ENCODE measurements around the gene MAGI2.
A peak's percentile ranks its signal among the peaks of the same experiment; 100 is the strongest.

Gene MAGI2

DNA sequence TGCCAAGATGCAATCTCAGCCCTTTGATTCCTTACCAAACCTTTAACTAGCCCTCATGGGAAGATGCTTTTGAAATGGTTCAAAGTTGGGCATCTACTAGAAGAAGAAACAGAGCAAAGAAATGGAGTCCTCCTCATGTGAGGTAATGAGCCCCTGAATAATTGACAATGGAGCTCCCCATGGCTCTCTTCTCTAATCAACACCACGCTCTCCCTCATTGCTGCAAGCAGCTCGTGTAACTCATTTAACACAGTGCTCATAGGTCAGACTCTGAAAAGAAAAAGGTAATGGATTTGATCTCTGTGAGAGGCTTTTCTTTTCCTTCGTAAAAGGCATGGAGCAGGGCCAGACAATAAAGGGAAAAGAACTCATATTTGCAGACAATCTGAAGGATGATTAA is 1342.1 kb downstream of the MAGI2 start:
- DNase-seq = peak; percentile 20

GRCh38 chr7:78103475-78103874 is 1350.0 kb downstream of the MAGI2 start:
- no peak for DNase-seq

DNA sequence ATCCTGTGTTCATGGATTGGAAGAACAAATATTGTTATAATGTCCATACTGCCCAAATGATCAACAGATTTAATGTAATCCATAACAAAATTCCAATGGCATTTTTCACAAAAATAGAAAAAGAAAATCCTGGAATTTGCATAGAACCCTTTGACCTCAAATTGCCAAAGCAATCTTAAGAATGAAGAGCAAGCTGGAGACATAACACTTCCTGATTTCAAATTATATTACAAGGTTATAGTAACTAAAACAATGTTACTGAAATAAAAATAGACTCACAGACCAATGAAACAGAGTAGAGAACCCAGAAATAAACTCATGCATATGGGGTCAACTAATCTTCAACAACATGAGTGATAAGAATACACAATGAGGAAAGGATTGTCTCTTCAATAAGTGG is 1352.4 kb downstream of the MAGI2 start:
- no peak for DNase-seq

- DNase-seq = no peak
Measured at GRCh38 chr7:78099715-78100394, 1353.6 kb downstream of the MAGI2 start.

DNA sequence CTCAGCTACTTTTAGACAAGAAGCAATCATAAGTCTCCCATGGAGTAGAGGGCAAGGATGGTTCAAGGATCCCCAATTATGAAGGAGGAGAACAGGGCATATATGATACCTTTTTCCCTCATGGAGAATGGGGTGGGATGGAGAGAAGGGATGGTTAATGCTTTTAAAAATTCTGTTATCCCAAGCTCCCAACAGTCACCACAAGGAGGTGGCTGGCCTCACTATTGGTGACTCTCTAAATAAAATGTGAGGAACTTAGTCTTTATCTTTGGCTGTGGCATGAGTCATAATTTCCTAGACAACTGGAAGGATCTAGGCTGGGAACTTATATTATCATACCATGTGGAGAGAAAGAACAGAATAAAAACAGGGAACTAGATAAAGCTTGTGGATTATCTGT is 1357.9 kb downstream of the MAGI2 start:
- no peak for DNase-seq

DNA sequence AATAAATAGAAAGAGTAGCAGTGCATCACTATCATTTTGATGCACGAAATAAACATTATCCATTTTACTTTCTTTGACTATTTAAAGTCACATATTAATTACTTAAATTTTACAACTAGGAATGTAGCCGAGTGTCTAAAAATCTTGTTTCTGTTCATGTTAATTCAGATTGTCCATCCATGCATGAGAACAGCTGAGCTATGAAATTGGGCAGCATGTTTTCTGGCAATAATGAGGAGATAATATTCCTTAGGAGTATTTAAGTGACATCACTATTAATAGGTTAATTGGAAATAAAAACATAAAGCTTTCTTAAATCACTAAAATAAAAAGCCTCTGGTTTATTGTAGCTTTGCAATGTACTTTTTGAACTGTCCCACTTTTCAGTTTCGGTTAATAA is 1361.1 kb downstream of the MAGI2 start:
- peak; percentile 86 for DNase-seq

GRCh38 chr7:78090616-78091015 is 1362.9 kb downstream of the MAGI2 start:
- DNase-seq = no peak

DNA sequence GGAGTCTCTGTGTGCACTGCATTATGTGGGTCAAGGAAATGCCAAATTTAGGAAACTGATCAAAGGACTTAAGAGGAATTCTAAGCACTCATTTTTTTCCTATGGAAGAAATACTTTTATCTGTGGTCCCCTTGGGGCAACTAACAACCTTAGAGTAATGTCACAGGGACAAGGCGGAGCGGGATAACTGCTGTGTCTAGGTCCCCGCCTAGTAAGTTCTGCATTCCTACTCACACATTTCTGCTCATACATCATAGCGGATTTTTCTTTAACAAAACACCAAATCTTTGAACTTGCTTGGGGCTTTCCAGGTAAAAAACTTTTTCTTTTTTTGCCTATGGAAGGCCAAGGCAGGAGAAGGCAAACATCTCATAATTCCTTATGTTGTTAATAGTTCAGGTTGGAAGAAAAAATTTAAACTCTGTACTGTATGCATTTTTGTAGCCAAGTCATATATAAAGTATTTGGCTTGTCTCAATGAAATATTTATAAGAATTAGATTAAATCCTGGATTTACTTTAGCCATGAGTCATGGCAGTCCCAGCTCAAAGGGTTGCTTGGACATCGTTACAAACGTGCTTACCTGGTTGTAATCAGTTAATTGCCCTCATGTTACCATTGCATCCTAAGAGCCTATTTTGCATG is 1369.9 kb downstream of the MAGI2 start:
- no peak for DNase-seq

DNA sequence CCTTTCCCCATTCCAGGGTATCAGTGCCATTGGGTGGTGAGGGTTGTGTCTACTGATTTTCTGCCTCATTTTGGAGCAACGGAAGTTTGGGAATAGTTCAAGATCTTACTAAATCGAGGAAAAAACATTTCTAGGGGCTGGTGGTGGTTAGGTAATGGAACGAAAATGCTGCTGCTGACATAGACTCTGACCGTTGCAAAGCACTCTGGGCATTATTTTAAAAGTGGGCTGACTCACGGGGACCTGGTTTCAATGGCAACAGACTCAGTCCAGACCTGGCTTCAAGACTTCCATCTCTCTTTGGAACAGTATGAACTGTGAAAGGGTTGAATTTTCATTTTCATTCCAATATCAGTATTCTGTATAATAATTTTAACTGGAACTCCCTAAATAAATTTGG is 1370.9 kb downstream of the MAGI2 start:
- DNase-seq = no peak

DNA sequence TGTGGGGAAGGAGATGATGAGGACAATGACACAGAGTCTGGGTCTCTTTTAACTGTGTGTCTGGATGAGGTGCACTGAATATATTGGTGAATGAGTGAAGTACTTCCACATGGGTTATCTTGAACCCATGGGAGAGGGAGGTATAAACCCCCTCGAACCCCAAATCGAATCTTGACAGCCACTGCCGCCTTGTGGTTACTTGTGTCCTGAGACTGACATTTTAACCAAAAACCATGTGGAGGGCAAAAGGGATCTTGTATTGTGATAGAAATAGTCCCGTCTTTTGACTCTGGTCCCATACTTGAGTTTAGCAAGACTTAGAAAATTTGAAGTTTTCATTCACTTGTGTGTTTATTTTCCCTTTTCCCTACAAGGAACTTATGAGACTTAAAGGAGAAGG is 1371.6 kb downstream of the MAGI2 start:
- DNase-seq = no peak

DNA sequence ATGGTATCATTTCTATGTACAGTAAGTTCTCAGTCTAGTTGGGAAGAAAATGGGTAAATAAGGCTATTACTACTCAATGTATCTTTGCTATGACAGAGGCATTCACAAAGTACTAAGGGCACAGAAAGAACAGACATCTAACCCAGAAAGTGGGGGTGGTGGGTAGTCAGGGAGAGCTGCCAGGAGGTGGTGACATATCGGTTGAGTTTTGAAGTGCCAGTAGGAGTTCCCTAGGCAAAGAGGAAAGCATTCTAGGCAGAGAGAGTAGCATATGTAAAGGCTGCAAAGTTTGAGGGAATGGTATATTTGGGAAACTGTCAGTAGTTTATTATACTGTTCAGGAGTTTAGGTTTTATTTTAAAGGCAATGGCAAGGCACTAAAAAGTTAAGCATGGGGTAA is 1372.1 kb downstream of the MAGI2 start:
- no peak for DNase-seq

GRCh38 chr7:78080811-78081210 is 1372.7 kb downstream of the MAGI2 start:
- DNase-seq = no peak

GRCh38 chr7:78080241-78080640 is 1373.2 kb downstream of the MAGI2 start:
- DNase-seq = no peak

- DNase-seq = no peak
Measured at GRCh38 chr7:78074713-78075112, 1378.8 kb downstream of the MAGI2 start.

DNA sequence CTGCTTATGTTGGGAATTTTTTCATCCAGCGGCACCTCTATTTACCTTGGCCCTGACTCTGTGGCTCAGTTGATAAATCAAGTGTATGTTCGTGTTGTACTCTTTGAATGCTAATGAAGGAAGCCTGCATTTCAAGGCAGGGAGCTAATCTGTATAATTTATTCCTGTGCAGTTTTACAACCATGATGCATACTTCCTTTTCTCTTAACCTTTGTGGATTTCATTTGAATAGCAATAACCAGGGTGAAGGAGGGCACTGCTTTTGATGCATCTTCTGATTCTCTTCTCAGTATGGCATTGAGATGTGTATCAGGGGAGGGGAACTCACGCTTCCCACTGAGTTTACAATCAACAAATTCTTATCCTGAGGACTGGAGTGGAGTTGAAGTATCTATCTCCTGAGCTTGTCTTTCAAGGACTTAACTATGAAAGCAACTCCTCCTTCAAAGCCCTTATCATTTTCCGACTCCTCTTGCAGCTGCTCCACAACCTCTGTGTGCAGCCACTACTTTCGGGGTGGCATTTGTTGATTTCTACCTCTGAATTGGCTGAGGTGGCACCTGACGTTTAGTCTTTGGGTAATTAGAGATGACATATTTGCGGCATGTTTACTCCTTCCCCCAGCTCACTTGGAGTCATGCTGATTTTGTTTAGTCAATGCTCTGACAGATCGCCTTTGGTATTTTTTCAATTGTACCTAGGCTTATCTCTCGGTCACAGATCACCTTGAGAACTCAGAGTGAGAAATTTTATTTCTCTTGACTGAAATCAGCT is 1379.7 kb downstream of the MAGI2 start:
- DNase-seq = no peak

GRCh38 chr7:78072201-78072590 is 1381.3 kb downstream of the MAGI2 start:
- DNase-seq = no peak

GRCh38 chr7:78071491-78072200 is 1381.8 kb downstream of the MAGI2 start:
- DNase-seq = no peak

- DNase-seq = no peak
Measured at GRCh38 chr7:78066599-78066998, 1386.9 kb downstream of the MAGI2 start.

DNA sequence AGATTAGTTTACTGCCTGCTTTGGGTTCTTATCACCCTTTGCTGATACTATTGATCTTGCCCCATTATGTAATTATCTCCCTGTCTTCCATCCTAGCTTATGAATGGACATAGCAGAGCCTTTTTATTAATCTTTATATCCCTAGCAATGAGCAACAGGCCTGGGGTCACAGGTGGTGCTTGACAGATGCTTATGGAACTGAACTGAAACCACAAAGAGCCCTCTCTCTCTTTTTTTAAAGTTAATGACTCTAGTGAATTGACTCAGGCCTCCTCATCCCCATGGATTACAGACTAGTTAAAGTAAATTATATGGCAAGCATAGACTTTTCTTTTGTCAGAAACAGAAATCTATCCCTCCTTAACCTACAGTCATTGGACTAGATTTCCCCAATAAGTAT is 1389.7 kb downstream of the MAGI2 start:
- DNase-seq = no peak

DNA sequence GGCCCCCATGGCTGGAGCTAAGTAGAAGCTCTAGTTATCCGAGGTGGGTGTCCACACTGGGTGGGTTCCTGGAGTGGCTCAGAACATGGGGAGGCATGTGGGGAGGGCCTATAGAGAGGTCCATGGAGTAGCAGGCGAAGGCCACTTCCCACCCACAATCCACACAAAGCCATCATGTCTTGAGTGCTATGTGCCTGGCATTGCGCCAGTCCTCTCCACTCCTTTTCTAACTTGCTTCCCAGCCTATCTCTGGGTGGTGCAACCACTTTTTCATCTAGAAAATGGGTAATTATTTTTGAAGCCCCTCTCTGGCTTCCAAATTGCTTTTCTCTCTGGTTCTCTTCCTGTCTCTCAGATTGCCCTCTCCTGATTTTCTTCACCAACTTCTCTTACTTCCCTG is 1391.3 kb downstream of the MAGI2 start:
- DNase-seq = no peak

DNA sequence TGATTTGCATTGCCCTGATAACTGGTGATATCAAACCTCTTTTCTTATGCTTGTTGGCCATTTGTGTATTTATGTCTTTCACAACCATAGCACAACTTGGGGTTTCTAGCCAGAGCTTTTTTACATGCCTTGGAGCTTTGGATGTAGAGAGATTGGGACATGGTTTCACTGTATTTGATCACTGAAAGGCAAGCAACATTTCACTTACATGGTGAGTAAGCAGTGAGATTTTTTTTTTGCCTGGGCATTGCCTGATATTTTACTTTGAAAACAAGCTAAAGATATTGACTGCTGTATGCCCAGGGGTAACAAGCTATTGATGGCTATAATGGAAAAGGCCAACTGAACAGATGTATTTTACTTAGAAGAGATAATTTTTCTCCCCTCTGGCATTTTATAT is 1395.9 kb downstream of the MAGI2 start:
- DNase-seq = no peak

DNA sequence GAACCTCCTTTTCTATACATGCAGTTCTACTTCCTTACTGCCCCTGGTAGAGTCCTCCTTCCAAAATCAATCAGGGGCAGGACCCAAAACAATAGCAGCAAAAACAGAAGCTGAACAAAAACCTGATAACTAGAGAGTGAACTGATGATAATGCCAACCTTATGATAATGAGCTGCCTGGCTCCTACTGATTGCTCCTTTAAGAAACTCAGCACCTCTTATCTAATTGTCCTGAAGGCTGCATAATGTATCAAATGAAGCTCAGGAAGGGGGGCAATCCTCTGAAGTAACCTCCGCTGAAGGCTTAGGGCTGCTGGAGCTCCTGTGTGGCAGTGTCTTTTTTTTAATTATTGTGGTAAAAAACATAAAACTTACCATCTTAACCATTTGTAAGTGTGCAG is 1397.9 kb downstream of the MAGI2 start:
- DNase-seq = no peak

DNA sequence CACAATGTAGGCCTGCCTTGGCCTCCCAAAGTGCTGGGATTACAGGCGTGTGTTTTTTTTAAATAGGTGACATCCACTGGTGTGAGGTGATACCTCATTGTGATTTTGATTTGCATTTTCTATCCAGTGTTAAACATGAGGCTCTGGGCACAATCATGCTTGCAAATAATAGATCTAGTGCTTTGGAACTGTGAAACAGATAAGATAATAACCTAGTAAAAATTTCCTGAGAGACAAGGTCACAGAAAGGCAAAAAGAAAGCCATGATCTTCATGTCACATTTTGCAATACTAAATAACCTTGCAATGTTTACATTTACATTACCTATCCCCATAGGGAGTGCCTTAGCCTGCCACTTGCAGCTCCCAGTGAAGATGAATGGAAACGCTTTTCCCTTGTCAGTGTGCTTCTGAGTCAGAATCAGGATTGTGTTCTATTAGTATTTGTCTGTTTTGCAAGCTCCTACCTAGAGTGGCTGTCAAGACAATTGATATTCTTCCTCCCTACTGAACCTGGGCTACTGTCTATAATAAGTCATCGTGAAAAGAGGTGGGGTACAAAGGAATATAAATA is 1398.4 kb downstream of the MAGI2 start:
- no peak for DNase-seq

Measured in eye (tissue), 1 donor.